HFF-Myc (cell line): ENCODE results near the gene IQSEC3.

Source experiments
- DNase-seq: peaks from one replicate; pipeline ENCODE4 v3.0.0-alpha.2; 2011; ENCODE audit warnings: low read depth; ENCODE audit errors: extremely low read depth
- H3K4me3 ChIP-seq: replicated peaks from 2 replicates; pipeline ENCODE4 v1.5.1; 2011; ENCODE audit warnings: low read depth, mild to moderate bottlenecking, control low read depth, low read length
- CTCF ChIP-seq: IDR thresholded peaks from 2 replicates; pipeline ENCODE4 v1.5.1; 2012; ENCODE audit warnings: mild to moderate bottlenecking, low read depth, low read length, control low read depth; ENCODE audit errors: missing control alignments

The IQSEC3 gene

DNA sequence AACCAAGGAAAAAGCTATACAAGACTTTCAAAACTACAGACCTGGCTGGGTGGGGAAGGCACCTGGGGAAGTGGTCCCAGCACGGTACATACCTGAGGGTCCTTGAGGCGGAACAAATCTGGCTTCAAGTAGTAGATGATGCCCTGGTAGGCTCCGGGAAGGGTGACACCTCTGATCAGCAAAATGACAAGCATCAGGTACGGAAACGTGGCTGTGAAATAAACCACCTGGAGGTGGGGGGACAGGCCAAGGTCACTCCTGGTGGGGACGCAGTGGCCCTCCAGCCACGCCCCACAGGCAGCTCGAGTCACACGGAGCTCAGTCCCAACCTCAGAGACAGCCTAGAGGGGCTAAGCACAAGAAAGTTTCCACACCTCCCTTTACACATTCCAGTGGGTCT lies 132.1 kb downstream of the IQSEC3 start:
- no peak overlapping the region for H3K4me3 ChIP-seq
- TF ChIP-seq CTCF = no peak
- DNase-seq = no peak

- DNase-seq = no peak
- no peak for TF ChIP-seq CTCF
- H3K4me3 ChIP-seq = no peak overlapping the region
These were observed 134.8 kb downstream of the IQSEC3 start for GRCh38 chr12:201361-201760.

DNA sequence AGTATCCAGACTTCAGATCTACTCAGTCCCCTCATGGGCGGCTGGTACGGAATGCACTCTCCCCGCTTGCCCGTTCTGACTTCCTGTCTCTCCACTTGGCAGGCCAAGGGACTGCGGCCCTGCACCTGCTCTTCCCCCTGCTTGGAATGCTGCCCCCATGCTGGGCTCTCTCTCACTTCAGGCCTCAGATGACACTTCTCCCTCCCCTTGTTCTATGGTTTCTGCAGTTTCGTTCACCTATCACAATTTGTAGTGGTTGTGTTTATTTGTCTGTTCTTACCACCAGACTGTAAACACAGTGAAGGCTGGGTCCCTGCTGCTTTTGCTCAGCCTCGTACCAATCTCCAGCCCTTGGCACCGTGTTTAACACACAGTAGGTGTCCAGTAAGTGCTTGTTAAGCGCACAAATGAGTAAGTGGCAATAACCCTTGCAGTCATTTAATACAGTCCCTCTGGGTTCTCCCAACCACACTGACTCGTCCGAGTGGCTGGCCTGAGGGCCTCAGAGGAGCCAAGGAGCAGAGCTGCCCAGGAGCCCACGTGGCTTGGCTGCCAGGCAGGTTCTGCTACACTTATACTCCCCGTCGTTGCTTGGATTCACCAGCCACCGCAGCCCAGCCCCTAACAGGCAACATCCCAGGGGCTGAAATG lies 135.6 kb downstream of the IQSEC3 start:
- no peak for DNase-seq
- no peak overlapping the region for H3K4me3 ChIP-seq

GRCh38 chr12:203074-203461 lies 136.5 kb downstream of the IQSEC3 start:
- no peak overlapping the region for H3K4me3 ChIP-seq
- TF ChIP-seq CTCF = no peak
- no peak for DNase-seq

More for the DNA sequence above, 135.6 kb downstream of the IQSEC3 start:
- no peak for TF ChIP-seq CTCF

DNA sequence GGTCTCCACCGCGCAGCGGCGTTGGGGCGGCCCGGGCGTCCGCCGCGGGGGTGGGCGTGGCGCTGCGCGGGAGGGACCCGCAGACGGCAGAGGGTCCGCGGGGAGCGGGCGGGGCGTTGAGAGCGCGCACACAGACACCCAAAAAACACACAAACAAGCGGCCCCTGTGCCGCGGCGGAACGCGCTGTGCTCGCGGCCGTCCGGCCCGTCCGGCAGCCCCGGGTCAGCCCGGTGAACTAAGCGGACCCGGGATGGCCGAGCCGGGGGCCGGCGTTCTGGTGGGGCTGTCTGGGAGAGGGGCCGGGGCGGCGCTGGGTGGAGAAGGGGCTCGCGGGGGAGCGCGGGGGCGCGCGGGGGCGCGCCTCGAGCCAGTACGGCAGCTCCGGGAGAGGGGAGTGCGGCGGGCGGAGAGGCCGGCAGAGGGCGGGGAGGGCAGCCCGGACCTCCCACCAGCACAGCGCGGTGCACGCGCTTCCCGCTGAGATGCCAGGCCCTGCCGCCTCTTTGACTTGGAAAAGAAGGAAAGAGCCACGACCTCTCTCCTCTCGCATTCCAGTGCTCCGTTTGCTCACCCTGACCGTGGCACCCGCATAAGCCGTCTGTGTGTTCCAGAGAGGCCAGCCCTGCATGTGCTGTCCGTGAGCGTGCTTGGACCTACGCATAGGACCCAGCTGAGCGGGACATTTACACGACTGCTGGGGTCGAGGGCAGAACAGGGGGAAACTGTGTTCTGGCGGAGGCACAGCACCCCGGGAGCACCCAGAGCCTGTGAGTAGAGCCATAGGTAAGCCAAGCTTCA lies 137.1 kb downstream of the IQSEC3 start:
- H3K4me3 ChIP-seq = peak overlapping the region; percentile 30
- no peak for TF ChIP-seq CTCF

GRCh38 chr12:204261-204678 lies 137.7 kb downstream of the IQSEC3 start:
- DNase-seq = no peak
- no peak overlapping the region for H3K4me3 ChIP-seq
- TF ChIP-seq CTCF = no peak

More for the DNA sequence above, 137.1 kb downstream of the IQSEC3 start:
- DNase-seq = no peak

- no peak for DNase-seq
- TF ChIP-seq CTCF = no peak
- H3K4me3 ChIP-seq = no peak overlapping the region
These were observed 138.5 kb downstream of the IQSEC3 start for GRCh38 chr12:205026-205425.
